SU-DHL-6 (cell line): ENCODE measurements around the gene EPHA5.

ENCODE experiments used
- H2AFZ ChIP-seq: fragments of 200-600 bp; sonication (generic); 2 replicates; pipeline ENCODE4 v1.6.1; 2014; ENCODE audit warnings: low read depth, mild to moderate bottlenecking, moderate library complexity, mixed read lengths, antibody characterized with exemption, low read length; ENCODE audit not compliant: severe bottlenecking
- H3F3A ChIP-seq: fragments of 200-600 bp; shearing (Covaris generic); 2 replicates; pipeline ENCODE4 v1.6.0; 2016; ENCODE audit warnings: antibody characterized with exemption, mild to moderate bottlenecking; ENCODE audit not compliant: insufficient read depth
- H3K27ac ChIP-seq: fragments of 200-600 bp; sonication (generic); 2 replicates; pipeline ENCODE4 v1.5.1; 2016; ENCODE audit warnings: low read depth, mild to moderate bottlenecking, low read length, moderate library complexity, mixed read lengths
- H3K27me3 ChIP-seq: fragments of 200-600 bp; sonication (generic), shearing (Covaris generic); 2 replicates; pipeline ENCODE4 v1.6.0; 2014; ENCODE audit warnings: mild to moderate bottlenecking, low read length
- H3K36me3 ChIP-seq: fragments of 200-600 bp; sonication (generic); 2 replicates; pipeline ENCODE4 v1.6.1; 2014; ENCODE audit warnings: mild to moderate bottlenecking, low read length, mixed read lengths
- H3K4me2 ChIP-seq: fragments of 300-600, 200-600 bp; shearing (Covaris generic), sonication (generic); 2 replicates; pipeline ENCODE4 v1.6.0; 2014; ENCODE audit warnings: low read length, low read depth, mild to moderate bottlenecking; ENCODE audit not compliant: poor library complexity, severe bottlenecking
- H3K4me3 ChIP-seq: fragments of 200-600 bp; sonication (generic); 2 replicates; pipeline ENCODE4 v1.5.1; 2014; ENCODE audit warnings: antibody characterized with exemption, low read length, mild to moderate bottlenecking, mixed read lengths; ENCODE audit not compliant: insufficient read depth, poor library complexity, severe bottlenecking
- H3K79me2 ChIP-seq: fragments of 200-600 bp; sonication (generic); 2 replicates; pipeline ENCODE4 v1.6.1; 2014; ENCODE audit warnings: mild to moderate bottlenecking, low read length, moderate library complexity; ENCODE audit not compliant: insufficient read depth
- H3K9ac ChIP-seq: fragments of 200-600 bp; sonication (generic); 2 replicates; pipeline ENCODE4 v1.7.0; 2014; ENCODE audit warnings: mild to moderate bottlenecking, low read length
- H3K9me2 ChIP-seq: fragments of 200-600 bp; sonication (generic); replicated peaks from 2 replicates; pipeline ENCODE4 v1.6.1; 2014; ENCODE audit warnings: low read length; ENCODE audit not compliant: insufficient read depth
- H3K9me3 ChIP-seq: fragments of 200-600 bp; sonication (generic); 2 replicates; pipeline ENCODE4 v1.6.1; 2014; ENCODE audit warnings: low read length, mixed read lengths; ENCODE audit not compliant: insufficient read depth
- H4K20me1 ChIP-seq: fragments of 200-600 bp; sonication (generic); 2 replicates; pipeline ENCODE4 v1.6.1; 2014; ENCODE audit warnings: low read depth, mild to moderate bottlenecking, antibody characterized with exemption, low read length, moderate library complexity, mixed read lengths
- EZH2phosphoT487 ChIP-seq: fragments of 200-600 bp; sonication (generic), shearing (Covaris generic); conservative IDR thresholded peaks from 2 replicates; pipeline ENCODE4 v1.6.1; 2018; ENCODE audit warnings: mild to moderate bottlenecking, antibody characterized with exemption, low read length, moderate library complexity, mixed read lengths
- TF ChIP-seq, protein P1 (sequence below): fragments of 200-600 bp; sonication (generic); IDR thresholded peaks from one replicate; pipeline ENCODE4 v1.5.1; 2017; ENCODE audit warnings: antibody characterized with exemption, mild to moderate bottlenecking, low read length, moderate library complexity; ENCODE audit not compliant: insufficient read depth, poor library complexity, severe bottlenecking

Gene EPHA5

DNA sequence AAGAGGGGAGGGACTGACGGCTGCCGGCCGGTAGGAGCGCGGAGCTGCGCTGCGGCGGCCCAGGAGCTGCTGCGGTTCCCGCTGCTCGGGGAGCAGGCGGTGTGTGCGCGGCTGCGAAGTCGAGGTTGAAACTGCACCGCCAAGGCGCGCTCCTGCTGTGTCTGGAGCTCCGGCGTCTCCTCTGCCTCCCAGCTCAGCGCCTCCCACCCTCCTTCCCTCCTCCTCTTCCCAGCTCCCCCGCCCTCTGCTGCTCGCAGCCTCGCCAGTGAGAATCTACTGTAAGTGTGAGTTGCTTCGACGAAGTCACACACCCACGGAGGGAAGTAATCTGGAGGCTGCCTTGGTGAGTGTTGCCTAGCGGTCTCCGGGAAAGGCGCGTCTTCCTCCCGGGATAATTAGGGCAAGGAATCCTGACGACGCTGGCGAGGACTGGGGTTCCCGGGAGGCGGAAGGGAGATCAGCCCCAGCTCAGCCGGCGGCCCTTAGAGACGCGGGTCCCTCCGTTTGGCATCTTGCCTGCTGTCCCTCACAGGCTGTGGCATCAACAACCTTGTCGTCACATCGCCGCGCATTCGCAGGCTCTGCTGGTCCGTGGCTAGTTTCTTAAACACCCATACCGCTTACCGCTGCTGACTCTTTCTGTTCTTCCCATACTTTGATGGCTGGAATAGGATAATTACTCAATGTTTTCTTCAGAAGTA lies at the start of gene EPHA5:
EPHA5 (minus strand) TSS at position 159 of the 701 bp plus-strand sequence. CDS start 747 bp downstream, outside the sequence.
- H3K9ac ChIP-seq: no peak within 1 kb of the TSS
- no peaks in the 10 kb centered on the region for H3K9me2 ChIP-seq
- H3K36me3 ChIP-seq: no peaks in the 10 kb centered on the region
- no peak for TF ChIP-seq EZH2phosphoT487
- TF ChIP-seq, protein P1, sequence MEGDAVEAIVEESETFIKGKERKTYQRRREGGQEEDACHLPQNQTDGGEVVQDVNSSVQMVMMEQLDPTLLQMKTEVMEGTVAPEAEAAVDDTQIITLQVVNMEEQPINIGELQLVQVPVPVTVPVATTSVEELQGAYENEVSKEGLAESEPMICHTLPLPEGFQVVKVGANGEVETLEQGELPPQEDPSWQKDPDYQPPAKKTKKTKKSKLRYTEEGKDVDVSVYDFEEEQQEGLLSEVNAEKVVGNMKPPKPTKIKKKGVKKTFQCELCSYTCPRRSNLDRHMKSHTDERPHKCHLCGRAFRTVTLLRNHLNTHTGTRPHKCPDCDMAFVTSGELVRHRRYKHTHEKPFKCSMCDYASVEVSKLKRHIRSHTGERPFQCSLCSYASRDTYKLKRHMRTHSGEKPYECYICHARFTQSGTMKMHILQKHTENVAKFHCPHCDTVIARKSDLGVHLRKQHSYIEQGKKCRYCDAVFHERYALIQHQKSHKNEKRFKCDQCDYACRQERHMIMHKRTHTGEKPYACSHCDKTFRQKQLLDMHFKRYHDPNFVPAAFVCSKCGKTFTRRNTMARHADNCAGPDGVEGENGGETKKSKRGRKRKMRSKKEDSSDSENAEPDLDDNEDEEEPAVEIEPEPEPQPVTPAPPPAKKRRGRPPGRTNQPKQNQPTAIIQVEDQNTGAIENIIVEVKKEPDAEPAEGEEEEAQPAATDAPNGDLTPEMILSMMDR: no peak
- no peaks in the 10 kb centered on the region for H3K9me3 ChIP-seq
- H2AFZ ChIP-seq: no peak within 1 kb of the TSS
- H3K27ac ChIP-seq: no peak within 1 kb of the TSS
- H3K4me3 ChIP-seq: no peak within 1 kb of the TSS
- no peaks in the 10 kb centered on the region for H3K79me2 ChIP-seq
- H3F3A ChIP-seq: no peaks in the 10 kb centered on the region
- H3K27me3 ChIP-seq: no peaks in the 10 kb centered on the region
- H3K4me2 ChIP-seq: no peak within 1 kb of the TSS
- H4K20me1 ChIP-seq: no peaks in the 10 kb centered on the region

DNA sequence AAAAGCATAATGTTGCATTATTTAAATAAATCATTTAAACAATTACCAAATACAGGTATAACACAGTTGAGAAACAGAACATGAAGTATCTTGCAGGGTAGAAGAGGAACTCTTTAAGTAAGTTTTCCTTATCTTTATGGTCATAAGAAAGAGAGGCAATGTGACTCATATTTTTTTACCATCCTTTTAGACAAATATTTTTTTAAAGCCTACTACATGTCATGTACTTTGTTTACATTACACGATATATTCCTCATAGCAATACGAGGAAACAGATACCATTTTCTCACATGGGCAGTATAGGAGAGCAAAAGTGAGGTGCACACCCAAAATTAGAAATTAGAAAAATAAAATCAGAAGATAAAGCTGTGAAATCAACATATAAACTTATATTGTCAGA lies 49.3 kb upstream of the EPHA5 start:
- Histone ChIP-seq H3K4me3 (no peak overlapping the region), H3F3A (no peaks in the 10 kb centered on the region), H3K27me3 (no peaks in the 10 kb centered on the region), H3K4me2 (no peak overlapping the region), H3K36me3 (no peaks in the 10 kb centered on the region), H3K27ac (no peak overlapping the region), H3K9me3 (no peaks in the 10 kb centered on the region), H3K9me2 (no peaks in the 10 kb centered on the region), H3K79me2 (no peaks in the 10 kb centered on the region), H3K9ac (no peak overlapping the region), H4K20me1 (no peaks in the 10 kb centered on the region), H2AFZ (no peak overlapping the region)
- no peak for TF ChIP-seq EZH2phosphoT487

DNA sequence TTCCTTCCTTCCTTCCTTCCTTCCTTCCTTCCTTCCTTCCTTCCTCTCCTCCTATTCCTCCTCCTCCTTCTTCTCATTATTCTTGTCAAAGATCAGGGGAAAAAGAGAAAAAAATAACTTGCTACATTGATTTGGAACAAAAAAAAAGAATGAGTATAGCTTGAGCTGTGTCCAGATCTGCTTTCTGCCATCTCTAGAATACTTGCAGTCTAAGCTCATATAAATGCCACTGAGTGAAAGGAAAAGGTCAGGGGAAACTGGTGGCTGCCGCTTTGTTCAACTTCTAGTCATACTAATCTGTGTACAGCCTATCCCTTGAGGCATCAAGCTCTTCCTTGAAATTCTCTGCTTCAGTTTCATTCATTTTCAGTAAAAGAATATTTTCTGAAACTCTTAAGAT lies 28.3 kb upstream of the EPHA5 start:
- Histone ChIP-seq H3K9me3 (no peaks in the 10 kb centered on the region), H3K27ac (no peak overlapping the region)

DNA sequence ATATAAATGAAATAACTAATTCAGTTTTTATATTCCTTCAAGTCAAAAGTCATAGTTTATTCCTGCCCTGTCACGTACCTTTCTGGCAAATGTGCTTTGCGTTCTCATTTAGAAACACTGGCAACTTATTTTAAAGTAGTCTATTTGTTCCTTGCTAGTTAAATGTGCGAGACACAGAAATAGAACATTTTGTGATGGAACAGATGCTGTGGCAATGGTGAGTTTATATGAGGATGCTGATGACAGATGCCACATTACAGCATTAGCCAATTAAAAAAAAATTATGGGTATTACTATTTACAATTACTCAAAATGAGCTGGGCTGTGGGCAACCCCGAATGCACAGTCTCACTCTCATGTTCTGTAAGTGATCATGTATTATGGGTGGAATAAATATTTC lies 26.1 kb upstream of the EPHA5 start:
- no peaks in the 10 kb centered on the region for H3K36me3 ChIP-seq
- no peaks in the 10 kb centered on the region for H3F3A ChIP-seq
- H3K9ac ChIP-seq: no peak overlapping the region
- H3K27me3 ChIP-seq: no peaks in the 10 kb centered on the region
- no peak overlapping the region for H3K4me3 ChIP-seq
- no peak overlapping the region for H3K4me2 ChIP-seq
- no peaks in the 10 kb centered on the region for H3K79me2 ChIP-seq
- no peaks in the 10 kb centered on the region for H4K20me1 ChIP-seq
- H3K27ac ChIP-seq: no peak overlapping the region
- no peak overlapping the region for H2AFZ ChIP-seq
- H3K9me3 ChIP-seq: no peaks in the 10 kb centered on the region
- TF ChIP-seq, protein P1: no peak
- no peak for TF ChIP-seq EZH2phosphoT487
- H3K9me2 ChIP-seq: no peaks in the 10 kb centered on the region

More for the DNA sequence above, 28.3 kb upstream of the EPHA5 start:
- Histone ChIP-seq H3K4me2 (no peak overlapping the region), H3K9ac (no peak overlapping the region), H2AFZ (no peak overlapping the region), H3K4me3 (no peak overlapping the region), H3K9me2 (no peaks in the 10 kb centered on the region), H3K36me3 (no peaks in the 10 kb centered on the region), H3K79me2 (no peaks in the 10 kb centered on the region), H4K20me1 (no peaks in the 10 kb centered on the region), H3F3A (no peaks in the 10 kb centered on the region), H3K27me3 (no peaks in the 10 kb centered on the region)
- TF ChIP-seq, protein P1: no peak
- TF ChIP-seq EZH2phosphoT487: no peak
